H1 (cell line): Measurements from ENCODE around the gene MPPED1. TPM values are rescaled to one million over a fixed set of nuclear protein-coding genes. Genes with fewer than 3 reads are reported as not detected.

Source experiments
- CTCF ChIA-PET: fragments of 300-600 bp; sonication (Branson Sonifier 250); formaldehyde crosslinking; loops from one replicate; lab custom pipeline; 2021; ENCODE audit not compliant: partially characterized antibody; lab: Charles Lee
- POLR2A ChIA-PET: fragments of 300-600 bp; sonication (Branson Sonifier 250); formaldehyde crosslinking; loops from one replicate; lab custom pipeline; 2021; ENCODE audit warnings: inconsistent platforms; ENCODE audit not compliant: partially characterized antibody; lab: Charles Lee
- DNase-seq, 2 experiments: peaks; one replicate each; pipeline versions ENCODE4 v3.0.0 to v3.0.0-alpha.2; 2010 to 2022; ENCODE audit warnings: low spot score in 2 of 2, low read depth in 1 of 2, mixed read lengths in 1 of 2
- FAIRE-seq: peaks from 2 replicates; lab custom pipeline; 2011; peaks lifted over from hg19 to GRCh38; lab: Jason Lieb, UNC
- H2AFZ ChIP-seq: 2 replicates; pipeline ENCODE4 v1.8.1; 2012; ENCODE audit warnings: low read length, inconsistent platforms
- H2AK5ac ChIP-seq: 2 replicates; pipeline ENCODE4 v1.6.1; 2013; ENCODE audit warnings: low read depth, low read length
- H2BK120ac ChIP-seq: replicated peaks from 2 replicates; pipeline ENCODE3; 2013; ENCODE audit warnings: low read depth, low read length, inconsistent platforms
- H2BK12ac ChIP-seq: 2 replicates; pipeline ENCODE4 v1.6.1; 2013; ENCODE audit warnings: low read depth, low read length
- H2BK15ac ChIP-seq: 2 replicates; pipeline ENCODE4 v1.6.1; 2013; ENCODE audit warnings: low read length
- H2BK20ac ChIP-seq: 2 replicates; pipeline ENCODE4 v1.6.1; 2013; ENCODE audit warnings: low read length
- H2BK5ac ChIP-seq: 2 replicates; pipeline ENCODE4 v1.6.1; 2013; ENCODE audit warnings: low read depth, low read length
- H3K14ac ChIP-seq: 2 replicates; pipeline ENCODE4 v1.6.1; 2013; ENCODE audit warnings: inconsistent platforms; ENCODE audit not compliant: insufficient read length
- H3K18ac ChIP-seq: 2 replicates; pipeline ENCODE4 v1.6.1; 2013; ENCODE audit warnings: low read length; ENCODE audit errors: extremely low read depth
- H3K23ac ChIP-seq: 2 replicates; pipeline ENCODE4 v1.6.1; 2013; ENCODE audit warnings: inconsistent platforms; ENCODE audit not compliant: insufficient read length
- H3K23me2 ChIP-seq: 2 replicates; pipeline ENCODE4 v1.6.1; 2013; ENCODE audit warnings: low read depth, low read length
- H3K27ac ChIP-seq: 2 replicates; pipeline ENCODE4 v1.6.1; 2011; ENCODE audit warnings: low read depth, low read length, inconsistent platforms
- H3K27me3 ChIP-seq, 4 experiments: replicated peaks in 1 of 4; 1 replicate in 1 of 4; 2 replicates in 3 of 4; pipeline versions ENCODE4 v1.6.1 to v1.8.1; 2011 to 2013; ENCODE audit warnings: low read length in 3 of 4, mild to moderate bottlenecking in 3 of 4, inconsistent platforms in 2 of 4, mixed read lengths in 2 of 4, moderate library complexity in 1 of 4; ENCODE audit not compliant: control insufficient read depth in 3 of 4, insufficient read depth in 3 of 4; ENCODE audit errors: extremely low read depth in 1 of 4
- H3K36me3 ChIP-seq, 4 experiments: 2 replicates each; pipeline versions ENCODE4 v1.6.1 to v1.8.1; 2011 to 2013; ENCODE audit warnings: mild to moderate bottlenecking in 4 of 4, low read length in 3 of 4, moderate library complexity in 2 of 4, control low read depth in 1 of 4, inconsistent platforms in 1 of 4; ENCODE audit not compliant: insufficient read depth in 4 of 4, control insufficient read depth in 2 of 4
- H3K4ac ChIP-seq: replicated peaks from 2 replicates; pipeline ENCODE3; 2013; ENCODE audit warnings: low read length, low read depth, mixed read lengths, inconsistent platforms; ENCODE audit not compliant: insufficient read length
- H3K4me1 ChIP-seq, 4 experiments: replicated peaks in 1 of 4; 1 replicate in 1 of 4; 2 replicates in 3 of 4; pipeline versions ENCODE4 v1.6.1 to v1.8.1; 2011 to 2013; ENCODE audit warnings: low read length in 3 of 4, inconsistent platforms in 2 of 4, mixed read lengths in 1 of 4; ENCODE audit not compliant: insufficient read depth in 4 of 4, control insufficient read depth in 3 of 4
- H3K4me2 ChIP-seq, 2 experiments: 2 replicates each; pipeline versions ENCODE4 v1.6.1 to v1.8.1; 2011 to 2013; ENCODE audit warnings: low read depth in 2 of 2, low read length in 2 of 2, control low read depth in 1 of 2, inconsistent platforms in 1 of 2, mild to moderate bottlenecking in 1 of 2; ENCODE audit not compliant: insufficient read depth in 1 of 2
- H3K4me3 ChIP-seq, 4 experiments: fragments of 200-600, 300-600 bp in 1 of 4; sonication (generic), shearing (Covaris generic), sonication (Bioruptor Twin) in 1 of 4; 2 replicates each; pipeline versions ENCODE4 v1.5.1 to v1.8.1; 2011 to 2016; ENCODE audit warnings: low read length in 4 of 4, low read depth in 3 of 4, control low read depth in 2 of 4, inconsistent platforms in 2 of 4, mild to moderate bottlenecking in 2 of 4, mixed read lengths in 1 of 4, moderate library complexity in 1 of 4; ENCODE audit not compliant: insufficient read depth in 2 of 4; ENCODE audit errors: extremely low read depth in 1 of 4
- H3K56ac ChIP-seq: replicated peaks from 2 replicates; pipeline ENCODE3; 2013; ENCODE audit warnings: low read depth, mild to moderate bottlenecking, mixed read lengths, low read length, inconsistent platforms; ENCODE audit not compliant: insufficient read length
- H3K79me1 ChIP-seq: 2 replicates; pipeline ENCODE4 v1.6.1; 2013; ENCODE audit warnings: low read depth, low read length, control low read depth
- H3K79me2 ChIP-seq, 2 experiments: 2 replicates each; pipeline versions ENCODE4 v1.6.1 to v1.8.1; 2012 to 2013; ENCODE audit warnings: low read length in 2 of 2, mild to moderate bottlenecking in 2 of 2, inconsistent platforms in 1 of 2; ENCODE audit not compliant: insufficient read depth in 2 of 2, control insufficient read depth in 1 of 2
- H3K9ac ChIP-seq, 4 experiments: replicated peaks in 1 of 4; 1 replicate in 1 of 4; 2 replicates in 3 of 4; pipeline versions ENCODE4 v1.6.1 to v1.8.1; 2011 to 2013; ENCODE audit warnings: low read depth in 3 of 4, low read length in 3 of 4, control low read depth in 2 of 4, mild to moderate bottlenecking in 2 of 4, moderate library complexity in 2 of 4, inconsistent platforms in 1 of 4; ENCODE audit errors: extremely low read depth in 1 of 4
- H3K9me3 ChIP-seq, 2 experiments: 2 replicates each; pipeline versions ENCODE4 v1.6.1 to v1.8.1; 2012 to 2013; ENCODE audit warnings: mild to moderate bottlenecking in 2 of 2, moderate library complexity in 2 of 2, control low read depth in 1 of 2, inconsistent platforms in 1 of 2, low read depth in 1 of 2, low read length in 1 of 2, mixed read lengths in 1 of 2; ENCODE audit not compliant: insufficient read depth in 2 of 2
- H4K20me1 ChIP-seq, 2 experiments: replicated peaks in 1 of 2; 2 replicates each; pipeline versions ENCODE3 to v1.8.1; 2011 to 2013; ENCODE audit warnings: inconsistent platforms in 2 of 2, low read length in 2 of 2, mild to moderate bottlenecking in 1 of 2; ENCODE audit not compliant: insufficient read depth in 2 of 2, control insufficient read depth in 1 of 2
- H4K5ac ChIP-seq: 2 replicates; pipeline ENCODE4 v1.6.1; 2013; ENCODE audit warnings: low read length, low read depth, mixed read lengths, inconsistent platforms; ENCODE audit not compliant: insufficient read length
- H4K8ac ChIP-seq: 2 replicates; pipeline ENCODE4 v1.8.0; 2013; ENCODE audit warnings: mild to moderate bottlenecking, moderate library complexity, low read length, inconsistent platforms; ENCODE audit not compliant: insufficient read depth; ENCODE audit errors: extremely low read depth
- H4K91ac ChIP-seq: replicated peaks from 2 replicates; pipeline ENCODE3; 2013; ENCODE audit warnings: low read length, mixed read lengths, inconsistent platforms; ENCODE audit not compliant: insufficient read length
- CTCF ChIP-seq, 3 experiments: IDR thresholded peaks; 1 replicate in 2 of 3; 2 replicates in 1 of 3; pipeline versions ENCODE4 v1.5.1 to v1.6.1; 2011; ENCODE audit warnings: low read length in 3 of 3, mild to moderate bottlenecking in 3 of 3, inconsistent platforms in 2 of 3, low read depth in 1 of 3, moderate library complexity in 1 of 3; ENCODE audit not compliant: insufficient read depth in 1 of 3; ENCODE audit errors: control extremely low read depth in 1 of 3
- KDM1A ChIP-seq: fragments of 200-600, 300-600 bp; sonication (generic); IDR thresholded peaks from 2 replicates; pipeline ENCODE4 v1.7.1; 2016; ENCODE audit warnings: mild to moderate bottlenecking, low read length, borderline replicate concordance
- WGBS, 2 experiments: shearing (Covaris generic) in 1 of 2; methylation state at CpG; one replicate each; pipeline versions ENCODE4 v1.1.6 to v1.1.7; 2013 to 2015; ENCODE audit warnings: low lambda C conversion rate in 2 of 2, mixed read lengths in 2 of 2, inconsistent platforms in 1 of 2, low coverage in 1 of 2, missing lambda C conversion rate in 1 of 2; ENCODE audit not compliant: insufficient replicate concordance in 2 of 2, insufficient coverage in 1 of 2, insufficient read length in 1 of 2; ENCODE audit errors: extremely low coverage in 1 of 2, missing lambda C conversion rate in 1 of 2; 5-methylcytosine and 5-hydroxymethylcytosine counted together
- polyA plus RNA-seq, 7 experiments: library from polyadenylated mRNA; depleted of rRNA in 3 of 7; stranded (reverse) in 5 of 7; unstranded in 2 of 7; fragments of >200 nt in 5 of 7; fragments of 200-250 nt in 2 of 7; gene quantifications; 1 replicate in 5 of 7; 2 replicates in 1 of 7; 4 replicates in 1 of 7; pipeline versions ENCODE4 v1.2.1 to v1.2.3, GENCODE V29; 2011 to 2013; ENCODE audit warnings: missing spikeins in 2 of 7, mixed read lengths in 2 of 7
- total RNA-seq: library from RNA; stranded (reverse); fragmentation: NEBNext Ultra II Directional; extraction: Animal tissue kit (Norgen Biotek cat#: 25700); gene quantifications from 2 replicates; pipeline ENCODE4 v1.2.1, GENCODE V29; 2021

MPPED1 gene
- total and polyA plus RNA-seq, 2 of the 8 experiments (the other 6 are each of a cell fraction or from before 2014, with no cell fraction given) = 0.29 to 0.37 TPM

- H2BK20ac ChIP-seq = no peak overlapping the region
- H3K27ac ChIP-seq = no peak overlapping the region
- no peak overlapping the region for H3K4ac ChIP-seq
- no peak overlapping the region for H3K23ac ChIP-seq
- FAIRE-seq (no peak), DNase-seq (no peak)
- H3K9ac ChIP-seq = no peak overlapping the region; a peak in 2 of 7 replicates
- TF ChIP-seq KDM1A = peak; percentile 53; the same call in 1 of the 2 replicates
- TF ChIP-seq CTCF (IDR thresholded peaks at IDR 0.05; ENCODE audit: control extremely low read depth in 1 of 3, insufficient read depth in 1 of 3, low read depth in 1 of 3, low read length in 3 of 3) = no peak
- no peak overlapping the region for H2BK12ac ChIP-seq
- no peak overlapping the region for H3K18ac ChIP-seq
- no peak overlapping the region for H2BK5ac ChIP-seq
- no peaks in the 10 kb centered on the region for H3K9me3 ChIP-seq
- H3K36me3 ChIP-seq = no peaks in the 10 kb centered on the region
- H2BK15ac ChIP-seq = no peak overlapping the region
- H4K20me1 ChIP-seq = no peaks in the 10 kb centered on the region
- H3K23me2 ChIP-seq = no peaks in the 10 kb centered on the region
- H3K4me2 ChIP-seq = no peak overlapping the region
- no peak overlapping the region for H3K4me3 ChIP-seq
- POLR2A ChIA-PET = no interaction called here
- H2AK5ac ChIP-seq = no peak overlapping the region
- H4K91ac ChIP-seq = peak overlapping the region; percentile 44
- no peak overlapping the region for H3K56ac ChIP-seq
- H3K27me3 ChIP-seq = no peaks in the 10 kb centered on the region; a peak in 1 of 7 replicates
- no peak overlapping the region for H4K5ac ChIP-seq
- no peak overlapping the region for H2AFZ ChIP-seq
- no peak overlapping the region for H2BK120ac ChIP-seq
- no peaks in the 10 kb centered on the region for H3K79me1 ChIP-seq
- H4K8ac ChIP-seq = no peak overlapping the region
- H3K14ac ChIP-seq = no peak overlapping the region
- CTCF ChIA-PET = interaction anchor here (0.9 to 2.0 kb wide), 6 partner anchors 10 to 163 kb away, joined by 3 to 6 read pairs (median 4); no protein-coding TSS in a partner anchor
- H3K4me1 ChIP-seq = peaks cover 0 to 3% (median 2%) of the 10 kb centered on the region in 4 experiments; a peak in 3 of 7 replicates
- 94% methylated on average over 4 of the region's 4 CpGs; no CpG with 5 or more reads in 1 of the 2 experiments for WGBS, 2 experiments
- no peaks in the 10 kb centered on the region for H3K79me2 ChIP-seq
These were observed 17.9 kb upstream of the MPPED1 start for GRCh38 chr22:43393844-43394474.
